ENCODE data around the gene PLA2G4B. TPM values are rescaled to one million over a fixed set of nuclear protein-coding genes. Genes with fewer than 3 reads are reported as not detected.

PLA2G4B gene
- total and polyA plus RNA-seq, 9 of the 15 experiments (the other 6 are each of a cell fraction or from before 2014, with no cell fraction given), result 0.07 to 6.1 (median 2.8) TPM

GRCh38 chr15:41801185-41801584 is 37.5 kb upstream of the PLA2G4B start:
- POLR2A ChIA-PET, result interaction anchor here (0.7 to 2.2 kb wide), 3 partner anchors 9 to 97 kb away, joined by 3 to 7 read pairs (median 3); partner anchors contain the start of gene MAPKBP1
- H3K9me3 ChIP-seq (replicated peaks; ENCODE audit: control insufficient read depth, insufficient read depth, low read depth, low read length), result no peaks in the 10 kb centered on the region

More at GRCh38 chr15:41801185-41801584, 37.5 kb upstream of the PLA2G4B start:
- BruUV-seq (replicated peaks), result no TSS peak
- intact Hi-C loops (cut with micrococcal nuclease), result no loop called here
- H3K27me3 ChIP-seq (ENCODE audit: control insufficient read depth in 2 of 2, insufficient read depth in 2 of 2, low read length in 2 of 2), result no peaks in the 10 kb centered on the region
- no peaks in the 10 kb centered on the region; the same call in 1 of the 2 replicates for H4K20me1 ChIP-seq (replicated peaks; ENCODE audit: control insufficient read depth, insufficient read depth, low read length)
- no peak overlapping the region for H3K27ac ChIP-seq (ENCODE audit: extremely low read depth, low read depth, low read length)
- WGBS (ENCODE audit: insufficient coverage, low coverage, missing lambda C conversion rate), result 73% methylated on average over 3 of the region's 3 CpGs
- TF ChIP-seq SP2 (IDR thresholded peaks at IDR 0.05; ENCODE audit: extremely low read depth, low read depth, low read length, poor library complexity, severe bottlenecking), result no peak
- TF ChIP-seq ELK3 (CRISPR knock-in tag; IDR thresholded peaks at IDR 0.05), result no peak
- TF ChIP-seq TGIF2 (CRISPR knock-in tag; IDR thresholded peaks at IDR 0.05), result no peak
- TF ChIP-seq ZNF449 (CRISPR knock-in tag; IDR thresholded peaks at IDR 0.05), result no peak
- no peak for TF ChIP-seq E2F8 (IDR thresholded peaks at IDR 0.05; ENCODE audit: low read depth, partially characterized antibody)
- no peak for TF ChIP-seq SFPQ (IDR thresholded peaks at IDR 0.05; ENCODE audit: low read depth, low read length)
- no peak for TF ChIP-seq RBBP5 (IDR thresholded peaks at IDR 0.05; ENCODE audit: borderline replicate concordance, insufficient read depth, low read length, poor library complexity, severe bottlenecking)
- no peak for TF ChIP-seq E2F1 (CRISPR knock-in tag; IDR thresholded peaks at IDR 0.05)
- no peak for TF ChIP-seq SIN3B (IDR thresholded peaks at IDR 0.05; ENCODE audit: low read depth)
- no peak for TF ChIP-seq MED1 (CRISPR knock-in tag; IDR thresholded peaks at IDR 0.05; ENCODE audit: borderline replicate concordance)
- no peak for TF ChIP-seq BACH1 (tag; IDR thresholded peaks at IDR 0.05)
- TF ChIP-seq ARID2 (IDR thresholded peaks at IDR 0.05), result no peak
- no peaks in the 10 kb centered on the region for H3K36me3 ChIP-seq (ENCODE audit: control insufficient read depth, insufficient read depth, low read length)
- no peak for FAIRE-seq
- H3K79me2 ChIP-seq (ENCODE audit: control insufficient read depth, insufficient read depth, low read length), result no peaks in the 10 kb centered on the region
- no peak for ATAC-seq
- CTCF ChIA-PET (ENCODE audit: low intra/inter-chr PET ratio), result no interaction called here
- no peaks in the 10 kb centered on the region for H3K9me1 ChIP-seq (ENCODE audit: control insufficient read depth, insufficient read depth, low read length)
- in situ Hi-C loops (cut with MboI), result loop anchor here (25.0 kb wide), 1 partner anchor 339 kb away; no protein-coding TSS in a partner anchor
- H3K9ac ChIP-seq (ENCODE audit: insufficient read depth in 1 of 2, low read depth in 2 of 2, low read length in 2 of 2), result no peak overlapping the region
- no peak for DNase-seq (ENCODE audit: extremely low read depth in 1 of 4, low spot score in 3 of 4)
- H3K4me2 ChIP-seq (ENCODE audit: insufficient read depth, low read length), result no peak overlapping the region
- H2AFZ ChIP-seq (ENCODE audit: low read depth, low read length), result no peak overlapping the region
- H3K4me3 ChIP-seq, result no peak overlapping the region
- H3K4me1 ChIP-seq (replicated peaks in 1 of 2; ENCODE audit: control insufficient read depth in 2 of 2, insufficient read depth in 2 of 2, low read length in 2 of 2), result no peaks in the 10 kb centered on the region

Data from K562 (cell line).